ENCODE data around the gene NPHP4.

- TF ChIP-seq, protein P1, sequence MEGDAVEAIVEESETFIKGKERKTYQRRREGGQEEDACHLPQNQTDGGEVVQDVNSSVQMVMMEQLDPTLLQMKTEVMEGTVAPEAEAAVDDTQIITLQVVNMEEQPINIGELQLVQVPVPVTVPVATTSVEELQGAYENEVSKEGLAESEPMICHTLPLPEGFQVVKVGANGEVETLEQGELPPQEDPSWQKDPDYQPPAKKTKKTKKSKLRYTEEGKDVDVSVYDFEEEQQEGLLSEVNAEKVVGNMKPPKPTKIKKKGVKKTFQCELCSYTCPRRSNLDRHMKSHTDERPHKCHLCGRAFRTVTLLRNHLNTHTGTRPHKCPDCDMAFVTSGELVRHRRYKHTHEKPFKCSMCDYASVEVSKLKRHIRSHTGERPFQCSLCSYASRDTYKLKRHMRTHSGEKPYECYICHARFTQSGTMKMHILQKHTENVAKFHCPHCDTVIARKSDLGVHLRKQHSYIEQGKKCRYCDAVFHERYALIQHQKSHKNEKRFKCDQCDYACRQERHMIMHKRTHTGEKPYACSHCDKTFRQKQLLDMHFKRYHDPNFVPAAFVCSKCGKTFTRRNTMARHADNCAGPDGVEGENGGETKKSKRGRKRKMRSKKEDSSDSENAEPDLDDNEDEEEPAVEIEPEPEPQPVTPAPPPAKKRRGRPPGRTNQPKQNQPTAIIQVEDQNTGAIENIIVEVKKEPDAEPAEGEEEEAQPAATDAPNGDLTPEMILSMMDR (IDR thresholded peaks at IDR 0.05; ENCODE audit: low read depth, low read length, poor library complexity, severe bottlenecking), result no peak
- TF ChIP-seq EZH2phosphoT487 (IDR thresholded peaks at IDR 0.05; ENCODE audit: borderline replicate concordance, low read length), result no peak
These were observed 145.1 kb downstream of the NPHP4 start for GRCh38 chr1:5847013-5847659.
